Ovary (tissue), 3 donors: ENCODE measurements around the gene PDK2.

Source experiments
- POLR2A ChIP-seq: fragments of 450-650 bp; IDR thresholded peaks from one replicate; pipeline ENCODE4 v1.6.1; 2017; ENCODE audit warnings: antibody characterized with exemption, mild to moderate bottlenecking, moderate library complexity
- TF ChIP-seq, protein P1 (sequence below), 3 donors: fragments of 450-650 bp in 2 of 3; fragments of 200-600 bp in 1 of 3; IDR thresholded peaks; one replicate each; pipeline versions ENCODE4 v1.5.1 to v1.8.0; 2016 to 2022; ENCODE audit warnings: antibody characterized with exemption in 3 of 3, mild to moderate bottlenecking in 1 of 3
- donor health status: DM: no; HTN: no; CAD: no.

DNA sequence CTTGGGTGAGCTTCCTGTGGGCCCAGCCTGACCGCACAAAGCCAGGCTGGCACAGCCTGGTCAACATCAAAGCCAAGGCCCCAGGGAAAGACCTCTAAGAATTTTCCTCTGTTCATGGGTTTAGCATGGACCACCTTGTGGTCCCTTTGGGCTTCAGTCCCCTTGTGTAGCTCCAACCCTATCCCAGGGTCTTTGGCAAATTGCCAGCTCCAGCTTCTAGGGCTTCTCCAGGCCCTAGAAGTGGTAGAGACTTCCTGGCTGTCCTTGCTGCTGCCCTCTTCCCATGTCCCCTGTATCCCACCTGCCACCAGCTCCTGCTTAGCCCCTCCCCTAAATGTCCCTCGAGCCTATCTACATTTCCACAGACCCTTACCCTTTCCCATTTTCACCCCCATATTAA lies 49.0 kb upstream of the PDK2 start:
- TF ChIP-seq POLR2A, result no peak
- TF ChIP-seq, protein P1, sequence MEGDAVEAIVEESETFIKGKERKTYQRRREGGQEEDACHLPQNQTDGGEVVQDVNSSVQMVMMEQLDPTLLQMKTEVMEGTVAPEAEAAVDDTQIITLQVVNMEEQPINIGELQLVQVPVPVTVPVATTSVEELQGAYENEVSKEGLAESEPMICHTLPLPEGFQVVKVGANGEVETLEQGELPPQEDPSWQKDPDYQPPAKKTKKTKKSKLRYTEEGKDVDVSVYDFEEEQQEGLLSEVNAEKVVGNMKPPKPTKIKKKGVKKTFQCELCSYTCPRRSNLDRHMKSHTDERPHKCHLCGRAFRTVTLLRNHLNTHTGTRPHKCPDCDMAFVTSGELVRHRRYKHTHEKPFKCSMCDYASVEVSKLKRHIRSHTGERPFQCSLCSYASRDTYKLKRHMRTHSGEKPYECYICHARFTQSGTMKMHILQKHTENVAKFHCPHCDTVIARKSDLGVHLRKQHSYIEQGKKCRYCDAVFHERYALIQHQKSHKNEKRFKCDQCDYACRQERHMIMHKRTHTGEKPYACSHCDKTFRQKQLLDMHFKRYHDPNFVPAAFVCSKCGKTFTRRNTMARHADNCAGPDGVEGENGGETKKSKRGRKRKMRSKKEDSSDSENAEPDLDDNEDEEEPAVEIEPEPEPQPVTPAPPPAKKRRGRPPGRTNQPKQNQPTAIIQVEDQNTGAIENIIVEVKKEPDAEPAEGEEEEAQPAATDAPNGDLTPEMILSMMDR (IDR thresholded peaks at IDR 0.05), result no peak
